Loucy (cell line): ENCODE data around the gene FAM13A.

ENCODE experiments used
- CTCF ChIP-seq: fragments of 200-600 bp; sonication (generic); conservative IDR thresholded peaks from 2 replicates; pipeline ENCODE4 v1.5.1; 2014; ENCODE audit warnings: mild to moderate bottlenecking, antibody characterized with exemption, low read length
- EZH2phosphoT487 ChIP-seq: fragments of 200-600 bp; IDR thresholded peaks from 2 replicates; pipeline ENCODE4 v1.6.1; 2018; ENCODE audit warnings: antibody characterized with exemption, mild to moderate bottlenecking, moderate library complexity, borderline replicate concordance

DNA sequence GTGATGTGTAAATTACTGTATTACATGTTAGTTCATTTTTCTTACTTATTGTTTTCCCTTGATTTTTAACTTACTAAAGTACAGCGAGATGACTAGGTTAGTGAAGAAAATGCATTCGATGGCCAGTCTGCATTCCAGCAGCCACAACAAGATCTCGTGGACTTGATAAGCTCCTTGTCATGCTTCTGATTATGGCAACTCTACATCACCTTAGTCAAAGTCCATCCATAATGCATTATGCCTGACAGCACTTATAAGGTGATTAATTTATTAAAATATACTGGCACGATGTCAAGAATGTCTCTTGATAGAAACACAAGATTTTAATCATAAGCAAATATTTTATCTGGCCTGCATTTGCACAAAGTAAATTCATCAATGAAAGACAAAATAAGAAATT is 249.5 kb downstream of the FAM13A start:
- no peak for TF ChIP-seq CTCF
- TF ChIP-seq EZH2phosphoT487 = no peak
